Ammon's horn (tissue), 1 donor: ENCODE results near the gene NEURL3.
A peak's percentile ranks its signal among the peaks of the same experiment; 100 is the strongest.

Experiments used
- DNase-seq: peaks from one replicate; pipeline ENCODE4 v3.0.0-alpha.2; 2016; ENCODE audit warnings: low spot score

The NEURL3 gene

GRCh38 chr2:96527286-96528005 is 22.3 kb upstream of the NEURL3 start:
- DNase-seq, result no peak

GRCh38 chr2:96526615-96527285 is 21.6 kb upstream of the NEURL3 start:
- no peak for DNase-seq

- no peak for DNase-seq
Observed at GRCh38 chr2:96526101-96526591, 21.0 kb upstream of the NEURL3 start.

- no peak for DNase-seq
Observed at GRCh38 chr2:96525211-96525507, 20.0 kb upstream of the NEURL3 start.

GRCh38 chr2:96524482-96525210 is 19.5 kb upstream of the NEURL3 start:
- DNase-seq, result no peak

- no peak for DNase-seq
Observed at GRCh38 chr2:96523659-96524481, 18.7 kb upstream of the NEURL3 start.

GRCh38 chr2:96522304-96523203 is 17.4 kb upstream of the NEURL3 start:
- DNase-seq, result no peak

GRCh38 chr2:96521219-96521618 is 16.1 kb upstream of the NEURL3 start:
- DNase-seq, result no peak

- DNase-seq, result no peak
Observed at GRCh38 chr2:96520697-96521096, 15.5 kb upstream of the NEURL3 start.

GRCh38 chr2:96520231-96520630 is 15.1 kb upstream of the NEURL3 start:
- DNase-seq, result no peak

- no peak for DNase-seq
Observed at GRCh38 chr2:96517079-96517478, 11.9 kb upstream of the NEURL3 start.

- peak; percentile 0 for DNase-seq
Observed at GRCh38 chr2:96514521-96514920, 9.4 kb upstream of the NEURL3 start.

- no peak for DNase-seq
Observed at GRCh38 chr2:96512341-96512740, 7.2 kb upstream of the NEURL3 start.

- no peak for DNase-seq
Observed at GRCh38 chr2:96511851-96512250, 6.7 kb upstream of the NEURL3 start.

- peak; percentile 0 for DNase-seq
Observed at GRCh38 chr2:96510931-96511595, 5.9 kb upstream of the NEURL3 start.

- no peak for DNase-seq
Observed at GRCh38 chr2:96509847-96510230, 4.7 kb upstream of the NEURL3 start.

- DNase-seq, result peak; percentile 92
Observed at GRCh38 chr2:96509114-96509846, 4.1 kb upstream of the NEURL3 start.

- DNase-seq, result no peak
Observed at GRCh38 chr2:96508521-96509113, 3.5 kb upstream of the NEURL3 start.

- peak; percentile 63 for DNase-seq
Observed at GRCh38 chr2:96507957-96508520, 2.9 kb upstream of the NEURL3 start.
